Keratinocyte (primary cell): ENCODE results near the gene ALOX12B.

Experiments used
- EZH2 ChIP-seq: IDR thresholded peaks from one replicate; pipeline ENCODE4 v1.6.1; 2012; ENCODE audit warnings: inconsistent platforms, mild to moderate bottlenecking, low read length, moderate library complexity
- TF ChIP-seq, protein P1 (sequence below), 3 experiments: IDR thresholded peaks in 1 of 3; conservative IDR thresholded peaks in 1 of 3; optimal IDR thresholded peaks in 1 of 3; 2 replicates in 2 of 3; 3 replicates in 1 of 3; pipeline versions ENCODE3 to v1.5.1; 2011; ENCODE audit warnings: low read length in 3 of 3, mild to moderate bottlenecking in 3 of 3, moderate library complexity in 2 of 3, control low read depth in 1 of 3, inconsistent platforms in 1 of 3; ENCODE audit not compliant: insufficient read depth in 2 of 3; ENCODE audit errors: extremely low read depth in 1 of 3

DNA sequence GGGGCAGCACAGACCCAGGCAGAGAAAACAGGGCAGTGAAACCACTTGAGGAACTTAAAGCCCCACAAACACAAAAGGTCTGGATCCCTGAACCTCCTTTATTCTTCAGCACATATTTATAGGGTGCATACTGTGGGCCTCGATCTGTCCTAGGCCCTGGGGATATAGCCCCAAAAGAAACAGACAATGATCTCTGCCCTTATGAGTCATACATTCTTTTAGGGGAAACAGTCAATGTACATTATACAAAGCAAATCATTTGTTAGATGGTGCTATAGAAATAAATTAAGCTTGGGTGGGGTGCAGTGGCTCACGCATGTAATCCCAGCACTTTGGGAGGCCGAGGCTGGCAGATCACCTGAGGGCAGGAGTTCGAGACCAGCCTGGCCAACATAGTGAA, 46.4 kb upstream of the ALOX12B start:
- TF ChIP-seq, protein P1, sequence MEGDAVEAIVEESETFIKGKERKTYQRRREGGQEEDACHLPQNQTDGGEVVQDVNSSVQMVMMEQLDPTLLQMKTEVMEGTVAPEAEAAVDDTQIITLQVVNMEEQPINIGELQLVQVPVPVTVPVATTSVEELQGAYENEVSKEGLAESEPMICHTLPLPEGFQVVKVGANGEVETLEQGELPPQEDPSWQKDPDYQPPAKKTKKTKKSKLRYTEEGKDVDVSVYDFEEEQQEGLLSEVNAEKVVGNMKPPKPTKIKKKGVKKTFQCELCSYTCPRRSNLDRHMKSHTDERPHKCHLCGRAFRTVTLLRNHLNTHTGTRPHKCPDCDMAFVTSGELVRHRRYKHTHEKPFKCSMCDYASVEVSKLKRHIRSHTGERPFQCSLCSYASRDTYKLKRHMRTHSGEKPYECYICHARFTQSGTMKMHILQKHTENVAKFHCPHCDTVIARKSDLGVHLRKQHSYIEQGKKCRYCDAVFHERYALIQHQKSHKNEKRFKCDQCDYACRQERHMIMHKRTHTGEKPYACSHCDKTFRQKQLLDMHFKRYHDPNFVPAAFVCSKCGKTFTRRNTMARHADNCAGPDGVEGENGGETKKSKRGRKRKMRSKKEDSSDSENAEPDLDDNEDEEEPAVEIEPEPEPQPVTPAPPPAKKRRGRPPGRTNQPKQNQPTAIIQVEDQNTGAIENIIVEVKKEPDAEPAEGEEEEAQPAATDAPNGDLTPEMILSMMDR (optimal IDR thresholded peaks at IDR 0.05 in 1 of 3, IDR thresholded peaks at IDR 0.05 in 1 of 3, conservative IDR thresholded peaks at IDR 0.05 in 1 of 3; ENCODE audit: extremely low read depth in 1 of 3, insufficient read depth in 2 of 3, low read length in 3 of 3): no peak
- TF ChIP-seq EZH2: no peak
